ENCODE results near the gene PHKA2. TPM values are rescaled to one million over a fixed set of nuclear protein-coding genes. Genes with fewer than 3 reads are reported as not detected.
A peak's percentile ranks its signal among the peaks of the same experiment; 100 is the strongest.

The PHKA2 gene
- total and polyA plus RNA-seq, 4 donors: 28.9 to 82.3 (median 41.9) TPM

- DNase-seq (ENCODE audit: low spot score): no peak
- H3K27ac ChIP-seq (ENCODE audit: low read depth in 1 of 2, low read length in 2 of 2): no peak overlapping the region
- H3K9me3 ChIP-seq (ENCODE audit: control insufficient read depth in 4 of 4, low read length in 3 of 4): no peaks in the 10 kb centered on the region
- H3K27me3 ChIP-seq (ENCODE audit: control insufficient read depth in 4 of 4, insufficient read depth in 4 of 4, low read length in 3 of 4): no peaks in the 10 kb centered on the region
- H3K4me1 ChIP-seq (ENCODE audit: control insufficient read depth in 4 of 4, insufficient read depth in 4 of 4, low read length in 3 of 4): peaks cover 0 to 11% (median 6%) of the 10 kb centered on the region in 4 donors
- no peak overlapping the region for H3K4me3 ChIP-seq (ENCODE audit: low read depth in 1 of 3, low read length in 3 of 3)
- TF ChIP-seq RXRA (IDR thresholded peaks at IDR 0.05): peak in 1 of 2 donors; percentile 45
- no peak for TF ChIP-seq TAF1 (conservative IDR thresholded peaks at IDR 0.05)
- TF ChIP-seq, protein P1, sequence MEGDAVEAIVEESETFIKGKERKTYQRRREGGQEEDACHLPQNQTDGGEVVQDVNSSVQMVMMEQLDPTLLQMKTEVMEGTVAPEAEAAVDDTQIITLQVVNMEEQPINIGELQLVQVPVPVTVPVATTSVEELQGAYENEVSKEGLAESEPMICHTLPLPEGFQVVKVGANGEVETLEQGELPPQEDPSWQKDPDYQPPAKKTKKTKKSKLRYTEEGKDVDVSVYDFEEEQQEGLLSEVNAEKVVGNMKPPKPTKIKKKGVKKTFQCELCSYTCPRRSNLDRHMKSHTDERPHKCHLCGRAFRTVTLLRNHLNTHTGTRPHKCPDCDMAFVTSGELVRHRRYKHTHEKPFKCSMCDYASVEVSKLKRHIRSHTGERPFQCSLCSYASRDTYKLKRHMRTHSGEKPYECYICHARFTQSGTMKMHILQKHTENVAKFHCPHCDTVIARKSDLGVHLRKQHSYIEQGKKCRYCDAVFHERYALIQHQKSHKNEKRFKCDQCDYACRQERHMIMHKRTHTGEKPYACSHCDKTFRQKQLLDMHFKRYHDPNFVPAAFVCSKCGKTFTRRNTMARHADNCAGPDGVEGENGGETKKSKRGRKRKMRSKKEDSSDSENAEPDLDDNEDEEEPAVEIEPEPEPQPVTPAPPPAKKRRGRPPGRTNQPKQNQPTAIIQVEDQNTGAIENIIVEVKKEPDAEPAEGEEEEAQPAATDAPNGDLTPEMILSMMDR (IDR thresholded peaks at IDR 0.05; ENCODE audit: low read depth, low read length, missing input control): no peak
- no peak for TF ChIP-seq FOXA2 (IDR thresholded peaks at IDR 0.05)
- TF ChIP-seq HNF4A (conservative IDR thresholded peaks at IDR 0.05): peak; percentile 37 to 70
- TF ChIP-seq MAX (IDR thresholded peaks at IDR 0.05): no peak
- TF ChIP-seq FOXA1 (IDR thresholded peaks at IDR 0.05): no peak
- H3K9ac ChIP-seq (ENCODE audit: low read depth in 1 of 2, low read length in 2 of 2): no peak overlapping the region
- 53% methylated on average over 4 of the region's 4 CpGs for WGBS
- peaks cover 4 to 24% (median 13%) of the 10 kb centered on the region in 4 donors for H3K36me3 ChIP-seq (ENCODE audit: control insufficient read depth in 4 of 4, insufficient read depth in 3 of 4, low read depth in 1 of 4, low read length in 3 of 4)
These were observed 39.4 kb downstream of the PHKA2 start for GRCh38 chrX:18944482-18944881.

DNA sequence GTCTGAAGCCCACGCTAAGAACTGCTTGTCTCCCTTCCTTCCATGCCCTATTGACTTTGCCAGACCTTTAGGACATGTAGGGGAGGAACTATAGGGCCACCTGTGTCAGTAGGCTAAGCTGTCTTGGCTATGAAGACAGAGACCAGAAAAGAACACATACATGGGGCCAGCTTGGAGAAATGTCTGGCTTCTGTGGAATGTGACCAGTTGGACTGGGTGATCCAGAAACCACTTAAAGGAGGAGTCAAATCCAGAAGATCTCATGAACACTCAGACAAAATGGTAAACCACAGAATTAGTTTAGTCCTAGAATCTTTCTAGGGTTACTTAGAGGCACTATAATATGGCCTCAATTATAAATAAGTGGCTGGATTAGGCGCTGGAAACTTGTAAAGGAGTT lies 42.0 kb downstream of the PHKA2 start:
- WGBS: 97% methylated on average over 2 of the region's 2 CpGs
- Histone ChIP-seq H3K4me3 (ENCODE audit: low read depth in 1 of 3, low read length in 3 of 3) (no peak overlapping the region), H3K36me3 (ENCODE audit: control insufficient read depth in 4 of 4, insufficient read depth in 3 of 4, low read depth in 1 of 4, low read length in 3 of 4) (peaks cover 5 to 33% (median 12%) of the 10 kb centered on the region in 4 donors), H3K9me3 (ENCODE audit: control insufficient read depth in 4 of 4, low read length in 3 of 4) (no peaks in the 10 kb centered on the region), H3K4me1 (ENCODE audit: control insufficient read depth in 4 of 4, insufficient read depth in 4 of 4, low read length in 3 of 4) (peaks cover 1 to 11% (median 7%) of the 10 kb centered on the region in 4 donors), H3K9ac (ENCODE audit: low read depth in 1 of 2, low read length in 2 of 2) (no peak overlapping the region), H3K27me3 (ENCODE audit: control insufficient read depth in 4 of 4, insufficient read depth in 4 of 4, low read length in 3 of 4) (no peaks in the 10 kb centered on the region), H3K27ac (ENCODE audit: low read depth in 1 of 2, low read length in 2 of 2) (no peak overlapping the region)
- TF ChIP-seq GABPA (IDR thresholded peaks at IDR 0.05 in 1 of 2, conservative IDR thresholded peaks at IDR 0.05 in 1 of 2) (no peak), HNF4A (conservative IDR thresholded peaks at IDR 0.05) (no peak), ZBTB33 (IDR thresholded peaks at IDR 0.05) (no peak), FOXA1 (IDR thresholded peaks at IDR 0.05) (no peak), MAX (IDR thresholded peaks at IDR 0.05) (no peak), HNF4G (IDR thresholded peaks at IDR 0.05) (no peak), NR2F2 (IDR thresholded peaks at IDR 0.05) (no peak)
- TF ChIP-seq, protein P2, sequence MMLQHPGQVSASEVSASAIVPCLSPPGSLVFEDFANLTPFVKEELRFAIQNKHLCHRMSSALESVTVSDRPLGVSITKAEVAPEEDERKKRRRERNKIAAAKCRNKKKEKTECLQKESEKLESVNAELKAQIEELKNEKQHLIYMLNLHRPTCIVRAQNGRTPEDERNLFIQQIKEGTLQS (IDR thresholded peaks at IDR 0.05): no peak
- no peak for DNase-seq (ENCODE audit: low spot score)

DNA sequence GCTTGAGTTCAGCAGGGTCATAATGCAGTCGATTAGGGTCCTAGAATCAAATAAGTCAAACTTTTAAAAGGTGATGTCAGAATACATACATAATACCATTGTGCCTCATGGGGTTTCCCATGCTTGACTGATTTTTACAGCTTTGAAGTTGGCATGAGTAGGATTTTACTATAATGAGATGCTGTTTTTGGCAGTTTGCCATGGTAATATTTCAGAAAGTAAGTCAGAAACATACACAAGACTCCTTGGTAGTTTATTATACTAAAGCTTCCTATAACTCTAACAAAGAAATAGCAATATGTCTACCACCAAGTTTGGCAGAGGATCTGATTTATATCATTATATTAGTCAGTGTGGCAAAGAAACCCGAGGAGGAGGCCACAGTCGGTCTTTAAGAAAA lies 45.2 kb downstream of the PHKA2 start:
- no peaks in the 10 kb centered on the region for H3K9me3 ChIP-seq (ENCODE audit: control insufficient read depth in 4 of 4, low read length in 3 of 4)
- H3K4me1 ChIP-seq (ENCODE audit: control insufficient read depth in 4 of 4, insufficient read depth in 4 of 4, low read length in 3 of 4): peaks cover 4 to 24% (median 17%) of the 10 kb centered on the region in 4 donors
- TF ChIP-seq REST (IDR thresholded peaks at IDR 0.05): no peak
- no peak for DNase-seq (ENCODE audit: low spot score)
- WGBS: 86% methylated on average over 3 of the region's 3 CpGs
- no peaks in the 10 kb centered on the region for H3K27me3 ChIP-seq (ENCODE audit: control insufficient read depth in 4 of 4, insufficient read depth in 4 of 4, low read length in 3 of 4)
- peaks cover 4 to 33% (median 14%) of the 10 kb centered on the region in 4 donors for H3K36me3 ChIP-seq (ENCODE audit: control insufficient read depth in 4 of 4, insufficient read depth in 3 of 4, low read depth in 1 of 4, low read length in 3 of 4)
- H3K9ac ChIP-seq (ENCODE audit: low read depth in 1 of 2, low read length in 2 of 2): no peak overlapping the region
- no peak overlapping the region for H3K27ac ChIP-seq (ENCODE audit: low read depth in 1 of 2, low read length in 2 of 2)
- H3K4me3 ChIP-seq (ENCODE audit: low read depth in 1 of 3, low read length in 3 of 3): no peak overlapping the region

Measured in liver (tissue), 9 donors.